WTC11 (cell line): ENCODE results near the gene ITPR1. TPM values are rescaled to one million over a fixed set of nuclear protein-coding genes. Genes with fewer than 3 reads are reported as not detected.

Source experiments
- ATAC-seq: fragments of 200-7000 bp; cut with Tn5 transposase; 2 replicates; pipeline ENCODE4 v1.10.0; 2021; ENCODE audit warnings: mild to moderate bottlenecking, moderate library complexity
- CTCF ChIA-PET: fragments of 300-600 bp; sonication (Branson Sonifier 250); formaldehyde crosslinking; loops from one replicate; lab custom pipeline; 2021; ENCODE audit warnings: antibody characterized with exemption; lab: Charles Lee
- POLR2A ChIA-PET: fragments of 350-600 bp; sonication (Branson Sonifier 250); formaldehyde crosslinking; loops from one replicate; lab custom pipeline; 2021; ENCODE audit warnings: antibody characterized with exemption; lab: Charles Lee
- DNase-seq: peaks from one replicate; pipeline ENCODE4 v3.0.0; 2021; ENCODE audit warnings: low spot score
- H3K27ac Mint-ChIP-seq: 2 replicates; pipeline ENCODE4 v1.8.0; 2021; ENCODE audit warnings: mixed read lengths
- H3K27me3 Mint-ChIP-seq: 2 replicates; pipeline ENCODE4 v1.8.0; 2021; ENCODE audit warnings: low read depth, mild to moderate bottlenecking, moderate library complexity, mixed read lengths
- H3K36me3 Mint-ChIP-seq: 2 replicates; pipeline ENCODE4 v1.8.0; 2021; ENCODE audit warnings: mixed read lengths
- H3K4me1 Mint-ChIP-seq: 2 replicates; pipeline ENCODE4 v1.8.0; 2022; ENCODE audit warnings: mixed read lengths
- H3K4me3 Mint-ChIP-seq: 2 replicates; pipeline ENCODE4 v1.8.0; 2021; ENCODE audit warnings: mild to moderate bottlenecking, moderate library complexity, mixed read lengths
- H3K9me3 Mint-ChIP-seq: 2 replicates; pipeline ENCODE4 v1.8.0; 2021; ENCODE audit warnings: mixed read lengths
- ATF6 ChIP-seq: sonication (generic); formaldehyde crosslinking; IDR thresholded peaks from 2 replicates; pipeline ENCODE4 v1.8.1; 2023; ENCODE audit warnings: mild to moderate bottlenecking, missing genetic modification reagents
- CBFB ChIP-seq: sonication (generic); formaldehyde crosslinking; IDR thresholded peaks from 2 replicates; pipeline ENCODE4 v1.8.1; 2022; ENCODE audit warnings: mild to moderate bottlenecking, low read depth, missing genetic modification reagents
- E2F5 ChIP-seq: sonication (generic); formaldehyde crosslinking; IDR thresholded peaks from 2 replicates; pipeline ENCODE4 v1.8.1; 2022; ENCODE audit warnings: mild to moderate bottlenecking, moderate library complexity, missing genetic modification reagents
- ERG ChIP-seq: fragments of 250-450 bp; sonication (Bioruptor Pico); IDR thresholded peaks from 2 replicates; pipeline ENCODE4 v1.8.0; 2021; ENCODE audit warnings: mild to moderate bottlenecking
- GABPB1 ChIP-seq: sonication (generic); formaldehyde crosslinking; IDR thresholded peaks from 2 replicates; pipeline ENCODE4 v1.8.1; 2023; ENCODE audit warnings: mild to moderate bottlenecking, missing genetic modification reagents
- GRHL2 ChIP-seq: fragments of 250-450 bp; sonication (Bioruptor Pico); IDR thresholded peaks from 2 replicates; pipeline ENCODE4 v1.8.0; 2022; ENCODE audit warnings: mild to moderate bottlenecking, moderate library complexity; ENCODE audit not compliant: insufficient replicate concordance, severe bottlenecking
- HMGA2 ChIP-seq: fragments of 250-450 bp; sonication (Bioruptor Pico); IDR thresholded peaks from 2 replicates; pipeline ENCODE4 v1.4.0; 2021; ENCODE audit warnings: mild to moderate bottlenecking, moderate library complexity
- IRF1 ChIP-seq: sonication (generic); formaldehyde crosslinking; IDR thresholded peaks from 2 replicates; pipeline ENCODE4 v1.8.0; 2023; ENCODE audit warnings: missing genetic modification reagents
- JAZF1 ChIP-seq: fragments of 250-450 bp; sonication (Bioruptor Pico); IDR thresholded peaks from 2 replicates; pipeline ENCODE4 v1.9.0; 2021; ENCODE audit warnings: moderate library complexity, mild to moderate bottlenecking, inconsistent platforms
- MYBL2 ChIP-seq: sonication (generic); formaldehyde crosslinking; IDR thresholded peaks from 2 replicates; pipeline ENCODE4 v1.8.1; 2023; ENCODE audit warnings: mild to moderate bottlenecking, moderate library complexity, missing genetic modification reagents
- NR3C1 ChIP-seq: sonication (generic); formaldehyde crosslinking; conservative IDR thresholded peaks from 2 replicates; pipeline ENCODE4 v1.8.1; 2023; ENCODE audit warnings: low read depth, mild to moderate bottlenecking, missing genetic modification reagents
- SP1 ChIP-seq: sonication (generic); formaldehyde crosslinking; conservative IDR thresholded peaks from 2 replicates; pipeline ENCODE4 v1.8.1; 2022; ENCODE audit warnings: missing genetic modification reagents
- TEAD1 ChIP-seq: sonication (generic); formaldehyde crosslinking; IDR thresholded peaks from 2 replicates; pipeline ENCODE4 v1.8.0; 2022; ENCODE audit warnings: mild to moderate bottlenecking, missing genetic modification reagents
- ZNF219 ChIP-seq: sonication (generic); formaldehyde crosslinking; IDR thresholded peaks from 2 replicates; pipeline ENCODE4 v1.8.0; 2023; ENCODE audit warnings: missing genetic modification reagents, mild to moderate bottlenecking, borderline replicate concordance
- ZNF396 ChIP-seq: fragments of 250-450 bp; sonication (Bioruptor Pico); IDR thresholded peaks from 2 replicates; pipeline ENCODE4 v1.8.0; 2021; ENCODE audit warnings: mild to moderate bottlenecking, moderate library complexity, borderline replicate concordance
- ZNF425 ChIP-seq: fragments of 250-450 bp; sonication (Bioruptor Pico); conservative IDR thresholded peaks from 2 replicates; pipeline ENCODE4 v1.9.0; 2021; ENCODE audit warnings: mild to moderate bottlenecking
- ZNF532 ChIP-seq: fragments of 250-450 bp; sonication (Bioruptor Pico); IDR thresholded peaks from 2 replicates; pipeline ENCODE4 v1.9.0; 2021; ENCODE audit warnings: mild to moderate bottlenecking, borderline replicate concordance
- ZSCAN18 ChIP-seq: fragments of 250-450 bp; sonication (Bioruptor Pico); IDR thresholded peaks from 2 replicates; pipeline ENCODE4 v2.1.2; 2022; ENCODE audit warnings: mild to moderate bottlenecking, moderate library complexity
- total RNA-seq: library from RNA; stranded (reverse); gene quantifications from 3 replicates; pipeline ENCODE4 v1.2.3, GENCODE V29; 2021

Gene ITPR1
- total RNA-seq, 1 experiment from 2014 or later, result 11.8 TPM

GRCh38 chr3:4448187-4448586 lies 45.0 kb upstream of the ITPR1 start:
- peak overlapping the region; percentile 18 for H3K4me3 Mint-ChIP-seq

GRCh38 chr3:4449043-4449805 lies 43.9 kb upstream of the ITPR1 start:
- ChIA-PET CTCF (interaction anchor here (1.1 kb wide), 1 partner anchor 531 kb away, joined by 3 read pairs; no protein-coding TSS in a partner anchor), POLR2A (no interaction called here)
- no peak overlapping the region for H3K27ac Mint-ChIP-seq
- H3K4me1 Mint-ChIP-seq, result peaks cover 16% of the 10 kb centered on the region
- DNase-seq (no peak), ATAC-seq (no peak)
- peaks cover 8% of the 10 kb centered on the region; the same call in 1 of the 2 replicates for H3K36me3 Mint-ChIP-seq
- H3K27me3 Mint-ChIP-seq, result no peaks in the 10 kb centered on the region
- no peaks in the 10 kb centered on the region for H3K9me3 Mint-ChIP-seq
- TF ChIP-seq ZNF425 (no peak), ZNF396 (CRISPR knock-in tag) (no peak), JAZF1 (CRISPR knock-in tag) (no peak), ATF6 (CRISPR knock-in tag) (no peak), GRHL2 (CRISPR knock-in tag) (no peak), HMGA2 (no peak), ERG (CRISPR knock-in tag) (no peak), MYBL2 (CRISPR knock-in tag) (no peak), ZNF532 (no peak), E2F5 (CRISPR knock-in tag) (no peak), CBFB (CRISPR knock-in tag) (no peak), IRF1 (CRISPR knock-in tag) (no peak), SP1 (CRISPR knock-in tag) (no peak), NR3C1 (CRISPR knock-in tag) (no peak), ZSCAN18 (CRISPR knock-in tag) (no peak), ZNF219 (CRISPR knock-in tag) (no peak)
- TF ChIP-seq, all 79 proteins: peak for 0
- H3K4me3 Mint-ChIP-seq, result no peak overlapping the region

More at GRCh38 chr3:4448187-4448586, 45.0 kb upstream of the ITPR1 start:
- TF ChIP-seq SP1 (CRISPR knock-in tag), result no peak
- no peak for TF ChIP-seq GABPB1 (CRISPR knock-in tag)
- TF ChIP-seq TEAD1 (CRISPR knock-in tag), result peak; percentile 25; the same call in 1 of the 2 replicates
- Mint-ChIP-seq H3K9me3 (no peaks in the 10 kb centered on the region), H3K4me1 (peaks cover 16% of the 10 kb centered on the region), H3K27ac (peak overlapping the region; percentile 12; the same call in 1 of the 2 replicates), H3K27me3 (no peaks in the 10 kb centered on the region), H3K36me3 (peaks cover 8% of the 10 kb centered on the region; the same call in 1 of the 2 replicates)
- ATAC-seq (peak; percentile 82), DNase-seq (peak; percentile 26)
- ChIA-PET POLR2A (interaction anchor here (1.2 kb wide), 1 partner anchor 45 kb away, joined by 3 read pairs; the partner anchor contains the start of gene ITPR1), CTCF (interaction anchor here (0.7 to 1.3 kb wide), 3 partner anchors 98 to 532 kb away, joined by 3 to 5 read pairs (median 3); no protein-coding TSS in a partner anchor)
